Measurements from ENCODE around the gene ZNF221. TPM values are rescaled to one million over a fixed set of nuclear protein-coding genes. Genes with fewer than 3 reads are reported as not detected.

The ZNF221 gene
- polyA plus RNA-seq, 1 donor (not counting 4 experiments of a cell fraction or from before 2014, with no cell fraction given), result 1.5 TPM

GRCh38 chr19:44010468-44010867 lies 59.4 kb downstream of the ZNF221 start:
- no peak overlapping the region for H3K4me3 ChIP-seq (ENCODE audit: control insufficient read depth in 2 of 3, extremely low read depth in 1 of 3, insufficient read depth in 2 of 3, low read depth in 1 of 3, low read length in 3 of 3)
- no peak for FAIRE-seq
- peaks cover 21 to 24% of the 10 kb centered on the region in 2 experiments for H3K36me3 ChIP-seq (ENCODE audit: control insufficient read depth in 2 of 2, extremely low read depth in 1 of 2, insufficient read depth in 2 of 2, low read length in 2 of 2)

More at GRCh38 chr19:44010468-44010867, 59.4 kb downstream of the ZNF221 start:
- Histone ChIP-seq H3K79me2 (ENCODE audit: control insufficient read depth, insufficient read depth, low read length) (no peaks in the 10 kb centered on the region), H3K27me3 (ENCODE audit: control insufficient read depth, extremely low read depth, insufficient read depth, low read length) (no peaks in the 10 kb centered on the region), H3K9me1 (ENCODE audit: control insufficient read depth, extremely low read depth, insufficient read depth, low read length) (no peaks in the 10 kb centered on the region), H3K4me1 (ENCODE audit: control insufficient read depth, extremely low read depth, insufficient read depth, low read length) (no peaks in the 10 kb centered on the region), H3K4me2 (ENCODE audit: control insufficient read depth, extremely low read depth, insufficient read depth, low read depth, low read length) (no peak overlapping the region), H3K27ac (ENCODE audit: control insufficient read depth, insufficient read depth, low read length) (no peak overlapping the region), H3K9me3 (ENCODE audit: control insufficient read depth, low read depth, low read length) (peaks cover 12% of the 10 kb centered on the region), H2AFZ (ENCODE audit: control insufficient read depth, low read length) (no peak overlapping the region), H3K9ac (ENCODE audit: control insufficient read depth, extremely low read depth, insufficient read depth, low read length) (no peak overlapping the region), H4K20me1 (ENCODE audit: control insufficient read depth, extremely low read depth, insufficient read depth, low read length) (no peaks in the 10 kb centered on the region)
- no peak for TF ChIP-seq EZH2 (IDR thresholded peaks at IDR 0.05; ENCODE audit: low read length)
- TF ChIP-seq CTCF (optimal IDR thresholded peaks at IDR 0.05 in 1 of 3, IDR thresholded peaks at IDR 0.05 in 1 of 3, conservative IDR thresholded peaks at IDR 0.05 in 1 of 3; ENCODE audit: extremely low read depth in 1 of 3, insufficient read depth in 2 of 3, low read length in 3 of 3), result no peak
- no peak for DNase-seq (ENCODE audit: low read depth, low spot score)
- dilution Hi-C loops (cut with MboI; ENCODE audit: extremely low pct_ligation_motif_present, low sequenced_read_pairs), result no loop called here

Small RNA genes within 50 kb of the gene (small RNA-seq; reads per million reads assigned to genes)
- 0 reads per million in 3 experiments for gene AC006213.5 (ENCODE audit: insufficient read length in 3 of 3, low read depth in 3 of 3, low replicate concordance in 1 of 3)

Other genes with a start within 250 kb of the ZNF221 start
- not detected in 3 replicates for gene IRGC, start 235.2 kb upstream of the ZNF221 start, polyA plus RNA-seq
- 12.1 to 15.6 TPM (median 14.8 TPM) in 3 replicates for gene SMG9, start 196.3 kb upstream of the ZNF221 start, polyA plus RNA-seq
- gene KCNN4, start 170.3 kb upstream of the ZNF221 start, polyA plus RNA-seq, result 9.8 to 15.5 TPM (median 10.5 TPM) in 3 replicates
- 4.0 to 8.8 TPM (median 4.2 TPM) in 3 replicates for gene LYPD5, start 148.8 kb upstream of the ZNF221 start, polyA plus RNA-seq
- 3.5 to 7.7 TPM (median 5.7 TPM) in 3 replicates for gene ZNF283, start 123.9 kb upstream of the ZNF221 start, polyA plus RNA-seq
- gene ZNF404, start 67.3 kb upstream of the ZNF221 start, polyA plus RNA-seq, result 1.1 to 3.0 TPM (median 2.4 TPM) in 3 replicates
- gene ZNF45, start 15.9 kb upstream of the ZNF221 start, polyA plus RNA-seq, result 8.6 to 10.4 TPM (median 9.1 TPM) in 3 replicates
- 5.0 to 7.0 TPM (median 6.2 TPM) in 3 replicates for gene ZNF155, start 33.0 kb downstream of the ZNF221 start, polyA plus RNA-seq
- 1.5 to 2.9 TPM (median 2.4 TPM) in 3 replicates for gene ZNF230, start 51.7 kb downstream of the ZNF221 start, polyA plus RNA-seq
- gene ZNF222, start 74.2 kb downstream of the ZNF221 start, polyA plus RNA-seq, result 2.5 to 3.2 TPM (median 2.7 TPM) in 3 replicates
- 3.7 to 4.2 TPM (median 4.0 TPM) in 3 replicates for gene ZNF223, start 100.8 kb downstream of the ZNF221 start, polyA plus RNA-seq
- gene ZNF284, start 120.9 kb downstream of the ZNF221 start, polyA plus RNA-seq, result 2.1 to 3.0 TPM (median 2.6 TPM) in 3 replicates
- gene ZNF224, start 143.1 kb downstream of the ZNF221 start, polyA plus RNA-seq, result 9.8 to 17.5 TPM (median 16.5 TPM) in 3 replicates
- 1.6 to 2.2 TPM (median 1.6 TPM) in 3 replicates for gene ZNF225, start 162.2 kb downstream of the ZNF221 start, polyA plus RNA-seq
- gene ZNF234, start 190.3 kb downstream of the ZNF221 start, polyA plus RNA-seq, result 2.8 to 4.4 TPM (median 4.1 TPM) in 3 replicates
- gene ZNF226, start 213.9 kb downstream of the ZNF221 start, polyA plus RNA-seq, result 9.4 to 16.4 TPM (median 12.8 TPM) in 3 replicates

Measured in keratinocyte (primary cell).